K562 (cell line): ENCODE data around the gene RETREG2. TPM values are rescaled to one million over a fixed set of nuclear protein-coding genes. Genes with fewer than 3 reads are reported as not detected.

Experiments used
- ARID1B ChIP-seq: fragments of 450-650 bp; IDR thresholded peaks from 2 replicates; pipeline ENCODE4 v1.6.1; 2016; ENCODE audit warnings: antibody characterized with exemption, mild to moderate bottlenecking, inconsistent platforms
- CLOCK ChIP-seq: fragments of 250-450 bp; sonication (Bioruptor Pico); IDR thresholded peaks from 2 replicates; pipeline ENCODE4 v1.4.0; 2020; ENCODE audit warnings: mild to moderate bottlenecking, moderate library complexity, borderline replicate concordance
- CREB3L1 ChIP-seq: fragments of 450-650 bp; IDR thresholded peaks from 2 replicates; pipeline ENCODE4 v1.6.1; 2014; ENCODE audit warnings: low read depth, mild to moderate bottlenecking, moderate library complexity, borderline replicate concordance
- EHMT2 ChIP-seq: fragments of 450-650 bp; IDR thresholded peaks from 2 replicates; pipeline ENCODE4 v1.6.1; 2018; ENCODE audit warnings: antibody characterized with exemption
- GTF2F1 ChIP-seq: IDR thresholded peaks from 2 replicates; pipeline ENCODE4 v1.6.1; 2011; ENCODE audit warnings: low read depth, low read length, improper control_type of control experiment
- HDAC6 ChIP-seq: IDR thresholded peaks from 2 replicates; pipeline ENCODE4 v1.6.1; 2012; ENCODE audit warnings: low read depth, mild to moderate bottlenecking, control low read depth, inconsistent platforms, low read length, moderate library complexity
- ILK ChIP-seq: fragments of 450-650 bp; IDR thresholded peaks from 2 replicates; pipeline ENCODE4 v1.6.1; 2016; ENCODE audit warnings: missing genetic modification characterization, low read depth, mild to moderate bottlenecking, missing compliant biosample characterization, moderate library complexity, borderline replicate concordance
- KLF10 ChIP-seq: fragments of 250-450 bp; sonication (Bioruptor Pico); IDR thresholded peaks from 2 replicates; pipeline ENCODE4 v1.6.1; 2021; ENCODE audit warnings: matching md5 sums
- POLR2A ChIP-seq: fragments of 450-650 bp; conservative IDR thresholded peaks from 2 replicates; pipeline ENCODE4 v1.6.1; 2016
- RBM39 ChIP-seq: fragments of 200-400 bp; formaldehyde crosslinking; optimal IDR thresholded peaks from 2 replicates; pipeline ENCODE3; 2018; ENCODE audit warnings: low read depth, low read length
- SLC30A9 ChIP-seq: fragments of 250-450 bp; sonication (Bioruptor Pico); IDR thresholded peaks from 2 replicates; pipeline ENCODE4 v1.8.0; 2022; ENCODE audit warnings: mild to moderate bottlenecking, moderate library complexity
- THRA ChIP-seq: fragments of 450-650 bp; IDR thresholded peaks from 2 replicates; pipeline ENCODE4 v1.6.1; 2017; ENCODE audit warnings: mild to moderate bottlenecking, moderate library complexity
- THRAP3 ChIP-seq: fragments of 450-650 bp; IDR thresholded peaks from 2 replicates; pipeline ENCODE4 v1.6.1; 2016; ENCODE audit warnings: mild to moderate bottlenecking, inconsistent platforms, borderline replicate concordance
- ZBTB17 ChIP-seq: fragments of 450-650 bp; formaldehyde crosslinking; IDR thresholded peaks from 2 replicates; pipeline ENCODE4 v1.4.0; 2020; ENCODE audit warnings: mild to moderate bottlenecking
- ZFX ChIP-seq: sonication (generic); formaldehyde crosslinking; IDR thresholded peaks from 2 replicates; pipeline ENCODE4 v1.8.0; 2022; ENCODE audit warnings: mild to moderate bottlenecking, missing genetic modification reagents, moderate library complexity
- polyA plus RNA-seq, 8 experiments: library from polyadenylated mRNA; depleted of rRNA in 4 of 8; stranded (reverse) in 5 of 8; unstranded in 3 of 8; fragments of >200 nt; fragmentation: Nextera tagmentation in 2 of 8; fragmentation: Illumina TruSeq in 1 of 8; extraction: Ambion mirVana in 2 of 8; extraction: Trizol in 1 of 8; gene quantifications; 2 replicates each; pipeline versions ENCODE4 v1.2.1 to v1.2.3, GENCODE V29; 2011 to 2014; ENCODE audit warnings: inconsistent platforms in 1 of 8, missing spikeins in 1 of 8
- total RNA-seq, 7 experiments: library from RNA; depleted of rRNA in 6 of 7; stranded (reverse); fragments of >200 nt in 6 of 7; fragmentation: Illumina TruSeq in 2 of 7; extraction: Trizol in 2 of 7; gene quantifications; 2 replicates each; pipeline versions ENCODE4 v1.2.1 to v1.2.3, GENCODE V29; 2011 to 2021; ENCODE audit warnings: low replicate concordance in 1 of 7
- TF ChIP-seq, protein P1 (sequence below): fragments of 250-450 bp; sonication (Bioruptor Pico); IDR thresholded peaks from 2 replicates; pipeline ENCODE4 v1.5.0; 2020; ENCODE audit warnings: mild to moderate bottlenecking, borderline replicate concordance
- TF ChIP-seq, protein P2 (sequence below): sonication (generic); formaldehyde crosslinking; IDR thresholded peaks from 2 replicates; pipeline ENCODE4 v1.9.0; 2022; ENCODE audit warnings: mild to moderate bottlenecking, missing genetic modification reagents
- TF ChIP-seq, protein P3 (sequence below): fragments of 250-450 bp; sonication (Bioruptor Pico); IDR thresholded peaks from 2 replicates; pipeline ENCODE4 v1.4.0; 2020

Gene RETREG2
- total and polyA plus RNA-seq, 9 of the 15 experiments (the other 6 are each of a cell fraction or from before 2014, with no cell fraction given): 4.9 to 40.1 (median 19.2) TPM

GRCh38 chr2:219229305-219230058, 51.4 kb downstream of the RETREG2 start, which contains the start of the genes ANKZF1 and ATG9A (continued):
- TF ChIP-seq, protein P1, sequence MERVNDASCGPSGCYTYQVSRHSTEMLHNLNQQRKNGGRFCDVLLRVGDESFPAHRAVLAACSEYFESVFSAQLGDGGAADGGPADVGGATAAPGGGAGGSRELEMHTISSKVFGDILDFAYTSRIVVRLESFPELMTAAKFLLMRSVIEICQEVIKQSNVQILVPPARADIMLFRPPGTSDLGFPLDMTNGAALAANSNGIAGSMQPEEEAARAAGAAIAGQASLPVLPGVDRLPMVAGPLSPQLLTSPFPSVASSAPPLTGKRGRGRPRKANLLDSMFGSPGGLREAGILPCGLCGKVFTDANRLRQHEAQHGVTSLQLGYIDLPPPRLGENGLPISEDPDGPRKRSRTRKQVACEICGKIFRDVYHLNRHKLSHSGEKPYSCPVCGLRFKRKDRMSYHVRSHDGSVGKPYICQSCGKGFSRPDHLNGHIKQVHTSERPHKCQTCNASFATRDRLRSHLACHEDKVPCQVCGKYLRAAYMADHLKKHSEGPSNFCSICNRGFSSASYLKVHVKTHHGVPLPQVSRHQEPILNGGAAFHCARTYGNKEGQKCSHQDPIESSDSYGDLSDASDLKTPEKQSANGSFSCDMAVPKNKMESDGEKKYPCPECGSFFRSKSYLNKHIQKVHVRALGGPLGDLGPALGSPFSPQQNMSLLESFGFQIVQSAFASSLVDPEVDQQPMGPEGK (CRISPR knock-in tag): no peak
- TF ChIP-seq KLF10 (CRISPR knock-in tag): no peak
- no peak for TF ChIP-seq SLC30A9 (CRISPR knock-in tag)
- no peak for TF ChIP-seq EHMT2
- no peak for TF ChIP-seq THRA
- TF ChIP-seq GTF2F1: no peak
- TF ChIP-seq POLR2A: peak; percentile 86
- peak; percentile 89 for TF ChIP-seq ZFX (CRISPR knock-in tag)
- TF ChIP-seq, protein P2, sequence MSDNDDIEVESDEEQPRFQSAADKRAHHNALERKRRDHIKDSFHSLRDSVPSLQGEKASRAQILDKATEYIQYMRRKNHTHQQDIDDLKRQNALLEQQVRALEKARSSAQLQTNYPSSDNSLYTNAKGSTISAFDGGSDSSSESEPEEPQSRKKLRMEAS (CRISPR knock-in tag): no peak
- TF ChIP-seq ARID1B: no peak
- no peak for TF ChIP-seq RBM39
- TF ChIP-seq ILK (tag): no peak
- no peak for TF ChIP-seq HDAC6
- TF ChIP-seq CREB3L1: 0 out of 2 replicates have a peak, but pooled peaks have one; percentile 21
- TF ChIP-seq, protein P3, sequence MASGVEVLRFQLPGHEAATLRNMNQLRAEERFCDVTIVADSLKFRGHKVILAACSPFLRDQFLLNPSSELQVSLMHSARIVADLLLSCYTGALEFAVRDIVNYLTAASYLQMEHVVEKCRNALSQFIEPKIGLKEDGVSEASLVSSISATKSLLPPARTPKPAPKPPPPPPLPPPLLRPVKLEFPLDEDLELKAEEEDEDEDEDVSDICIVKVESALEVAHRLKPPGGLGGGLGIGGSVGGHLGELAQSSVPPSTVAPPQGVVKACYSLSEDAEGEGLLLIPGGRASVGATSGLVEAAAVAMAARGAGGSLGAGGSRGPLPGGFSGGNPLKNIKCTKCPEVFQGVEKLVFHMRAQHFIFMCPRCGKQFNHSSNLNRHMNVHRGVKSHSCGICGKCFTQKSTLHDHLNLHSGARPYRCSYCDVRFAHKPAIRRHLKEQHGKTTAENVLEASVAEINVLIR: peak; percentile 20; the same call in 1 of the 2 replicates
- TF ChIP-seq ZBTB17 (CRISPR knock-in tag): no peak
- TF ChIP-seq THRAP3: no peak
- TF ChIP-seq CLOCK (CRISPR knock-in tag): no peak
